Suppressor macrophage treated with lipopolysaccharide for 1 hour (primary cell): ENCODE data around the gene TMEM164.
A peak's percentile ranks its signal among the peaks of the same experiment; 100 is the strongest.

Experiments used
- DNase-seq, 3 donors: peaks; one replicate each; pipeline ENCODE4 v3.0.0-alpha.2; 2020 to 2022

The TMEM164 gene

DNA sequence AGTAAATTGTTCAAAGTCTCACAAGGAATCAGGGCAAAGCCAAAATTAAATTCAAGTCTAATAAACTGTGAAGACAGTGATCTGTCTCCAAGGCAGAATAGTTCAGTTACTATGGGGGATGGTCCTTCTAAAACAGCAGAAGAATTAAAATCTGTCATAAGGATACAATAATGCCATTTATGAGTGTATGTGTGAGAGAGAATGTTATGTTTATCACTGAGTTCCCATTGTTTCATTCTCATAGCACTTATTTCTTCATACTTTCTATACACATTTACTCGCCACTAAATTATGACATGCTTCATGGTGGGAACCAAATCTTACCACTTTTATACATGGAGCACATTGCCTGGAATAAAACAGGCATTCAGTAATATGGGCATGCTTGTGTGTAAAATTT, 212.5 kb downstream of the TMEM164 start:
- no peak for DNase-seq

GRCh38 chrX:110216027-110216426, 213.1 kb downstream of the TMEM164 start:
- no peak for DNase-seq

DNA sequence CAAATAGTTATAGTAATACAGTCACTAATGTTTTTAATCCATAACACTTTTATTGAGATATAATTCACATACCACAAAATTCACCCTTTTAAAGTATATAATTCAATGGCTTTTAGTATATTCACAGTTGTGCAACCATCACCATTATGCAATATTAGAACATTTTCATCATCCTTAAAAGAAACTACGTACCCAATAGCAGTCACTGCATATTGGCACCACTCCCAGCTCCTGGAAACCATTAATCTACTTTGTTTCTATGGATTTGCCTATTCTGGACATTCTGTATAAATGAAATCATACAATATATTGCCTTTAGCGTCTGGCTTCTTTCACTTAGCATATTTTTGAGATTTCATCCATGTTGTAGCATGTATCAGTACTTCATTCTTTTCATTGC, 215.7 kb downstream of the TMEM164 start:
- DNase-seq, result peak in 2 of 3 donors; percentile 1 to 41

DNA sequence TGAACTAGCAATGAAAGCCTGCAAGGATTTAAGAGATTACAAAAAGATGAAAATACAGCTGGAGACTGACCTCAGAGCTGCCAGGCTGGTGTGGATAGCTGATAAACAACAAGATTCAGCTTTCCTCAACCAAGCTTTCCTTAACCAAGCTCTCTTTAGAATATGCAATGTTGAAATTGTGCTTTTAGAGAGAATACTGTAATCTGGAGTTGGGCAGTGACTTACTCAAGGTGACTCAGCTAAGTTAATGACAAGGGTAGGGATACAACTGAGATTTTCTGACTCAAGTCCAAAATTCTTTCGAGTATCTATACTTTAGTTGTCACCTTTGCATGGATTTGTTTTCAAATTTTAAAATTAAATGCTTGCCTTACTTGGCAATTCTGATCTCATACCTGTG, 217.0 kb downstream of the TMEM164 start:
- peak in 2 of 3 donors; percentile 16 to 22 for DNase-seq

- no peak for DNase-seq
Measured at GRCh38 chrX:110222497-110223257, 219.8 kb downstream of the TMEM164 start.

DNA sequence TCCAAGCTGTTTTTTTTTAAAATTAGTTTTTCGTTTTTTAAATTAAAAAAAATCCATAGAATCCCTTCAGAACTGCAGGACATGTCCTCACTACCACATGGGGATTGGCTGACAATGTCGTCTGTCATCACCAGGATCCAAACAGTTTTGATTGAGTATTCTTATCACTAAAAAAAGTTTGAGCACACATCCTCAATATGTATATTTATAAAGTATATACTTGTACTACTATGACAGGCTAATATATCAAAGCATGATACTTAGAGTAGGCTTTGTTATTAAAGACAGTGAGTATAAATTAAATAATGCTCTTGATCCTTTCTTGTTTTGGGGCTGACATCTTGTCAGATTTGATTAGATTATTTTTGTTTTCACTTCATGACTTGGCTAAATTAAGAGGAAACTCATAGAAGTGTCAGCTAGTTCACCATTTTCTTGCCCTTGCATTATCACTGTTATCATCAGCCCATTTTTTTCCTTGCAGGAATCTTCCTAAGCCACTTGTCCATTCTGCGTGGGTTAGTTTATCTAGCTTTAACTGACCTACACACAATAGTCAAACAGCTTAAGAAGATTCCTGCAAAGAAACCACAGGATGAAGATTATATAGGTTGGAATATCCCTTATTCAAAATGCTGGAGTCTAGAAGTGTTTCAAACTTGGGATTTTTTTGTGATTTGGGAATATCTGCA, 222.2 kb downstream of the TMEM164 start:
- no peak for DNase-seq

GRCh38 chrX:110226931-110227330, 224.0 kb downstream of the TMEM164 start:
- DNase-seq, result no peak
